ENCODE measurements around the gene CCDC158.

The CCDC158 gene

GRCh38 chr4:76280488-76281441 is 140.2 kb downstream of the CCDC158 start:
- DNase-seq (ENCODE audit: low read depth): no peak

GRCh38 chr4:76279462-76279861 is 141.5 kb downstream of the CCDC158 start:
- no peak for DNase-seq (ENCODE audit: low read depth)

- no peak for DNase-seq (ENCODE audit: low read depth)
Observed at GRCh38 chr4:76278583-76278982, 142.4 kb downstream of the CCDC158 start.

GRCh38 chr4:76277667-76278066 is 143.3 kb downstream of the CCDC158 start:
- DNase-seq (ENCODE audit: low read depth): no peak

- DNase-seq (ENCODE audit: low read depth): no peak
Observed at GRCh38 chr4:76276813-76277212, 144.1 kb downstream of the CCDC158 start.

- no peak for DNase-seq (ENCODE audit: low read depth)
Observed at GRCh38 chr4:76275486-76276124, 145.3 kb downstream of the CCDC158 start.

- no peak for DNase-seq (ENCODE audit: low read depth)
Observed at GRCh38 chr4:76272999-76273398, 147.9 kb downstream of the CCDC158 start.

- no peak for DNase-seq (ENCODE audit: low read depth)
Observed at GRCh38 chr4:76272582-76272981, 148.4 kb downstream of the CCDC158 start.

GRCh38 chr4:76272073-76272472 is 148.9 kb downstream of the CCDC158 start:
- DNase-seq (ENCODE audit: low read depth): no peak

- DNase-seq (ENCODE audit: low read depth): no peak
Observed at GRCh38 chr4:76271248-76271647, 149.7 kb downstream of the CCDC158 start.

GRCh38 chr4:76270244-76271175 is 150.4 kb downstream of the CCDC158 start:
- DNase-seq (ENCODE audit: low read depth): no peak

- DNase-seq (ENCODE audit: low read depth): no peak
Observed at GRCh38 chr4:76267811-76268210, 153.1 kb downstream of the CCDC158 start.

GRCh38 chr4:76266627-76267026 is 154.3 kb downstream of the CCDC158 start:
- DNase-seq (ENCODE audit: low read depth): no peak

- no peak for DNase-seq (ENCODE audit: low read depth)
Observed at GRCh38 chr4:76265631-76266218, 155.2 kb downstream of the CCDC158 start.

All from stimulated activated CD8-positive, alpha-beta memory T cell treated with anti-CD3 and anti-CD28 coated beads, Interleukin-7, amount 100 ng/mL, for 24 hours (primary cell).